Gastrocnemius medialis (tissue), 4 donors: ENCODE measurements around the gene KLF17.

Experiments used
- POLR2A ChIP-seq, 2 donors: fragments of 450-650 bp; IDR thresholded peaks; one replicate each; pipeline ENCODE4 v1.6.1; 2017; ENCODE audit warnings: antibody characterized with exemption in 2 of 2, mild to moderate bottlenecking in 2 of 2, moderate library complexity in 2 of 2
- TF ChIP-seq, protein P1 (sequence below), 5 experiments: fragments of 450-650 bp in 3 of 5; fragments of 200-600 bp in 2 of 5; sonication (generic) in 2 of 5; IDR thresholded peaks in 4 of 5; conservative IDR thresholded peaks in 1 of 5; 1 replicate in 4 of 5; 2 replicates in 1 of 5; pipeline ENCODE4 v1.5.1; 2016 to 2019; ENCODE audit warnings: antibody characterized with exemption in 5 of 5, mild to moderate bottlenecking in 3 of 5, moderate library complexity in 3 of 5

DNA sequence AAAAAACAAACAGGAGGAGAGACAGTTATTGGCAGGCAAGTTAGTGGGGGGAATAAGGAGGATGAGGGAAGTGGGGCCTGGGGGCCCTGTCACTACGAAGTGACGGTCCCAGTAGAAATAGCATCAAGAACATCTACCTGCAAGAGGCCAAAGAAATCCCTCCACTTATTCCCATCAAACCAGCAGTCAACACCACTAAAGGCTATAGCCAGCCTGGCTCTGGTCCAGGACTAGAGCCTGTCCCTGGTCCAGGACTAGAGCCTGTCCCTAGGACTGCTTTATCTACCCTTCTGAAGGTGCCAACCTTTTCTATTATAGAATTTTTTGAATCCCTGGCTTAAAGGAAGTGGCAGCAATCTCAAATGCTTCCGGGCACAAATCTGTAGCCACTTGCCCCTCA is 19.6 kb downstream of the KLF17 start:
- TF ChIP-seq, protein P1, sequence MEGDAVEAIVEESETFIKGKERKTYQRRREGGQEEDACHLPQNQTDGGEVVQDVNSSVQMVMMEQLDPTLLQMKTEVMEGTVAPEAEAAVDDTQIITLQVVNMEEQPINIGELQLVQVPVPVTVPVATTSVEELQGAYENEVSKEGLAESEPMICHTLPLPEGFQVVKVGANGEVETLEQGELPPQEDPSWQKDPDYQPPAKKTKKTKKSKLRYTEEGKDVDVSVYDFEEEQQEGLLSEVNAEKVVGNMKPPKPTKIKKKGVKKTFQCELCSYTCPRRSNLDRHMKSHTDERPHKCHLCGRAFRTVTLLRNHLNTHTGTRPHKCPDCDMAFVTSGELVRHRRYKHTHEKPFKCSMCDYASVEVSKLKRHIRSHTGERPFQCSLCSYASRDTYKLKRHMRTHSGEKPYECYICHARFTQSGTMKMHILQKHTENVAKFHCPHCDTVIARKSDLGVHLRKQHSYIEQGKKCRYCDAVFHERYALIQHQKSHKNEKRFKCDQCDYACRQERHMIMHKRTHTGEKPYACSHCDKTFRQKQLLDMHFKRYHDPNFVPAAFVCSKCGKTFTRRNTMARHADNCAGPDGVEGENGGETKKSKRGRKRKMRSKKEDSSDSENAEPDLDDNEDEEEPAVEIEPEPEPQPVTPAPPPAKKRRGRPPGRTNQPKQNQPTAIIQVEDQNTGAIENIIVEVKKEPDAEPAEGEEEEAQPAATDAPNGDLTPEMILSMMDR (IDR thresholded peaks at IDR 0.05 in 4 of 5, conservative IDR thresholded peaks at IDR 0.05 in 1 of 5), result no peak
- no peak for TF ChIP-seq POLR2A (IDR thresholded peaks at IDR 0.05)
